Measurements from ENCODE around the gene NEURL1B. TPM values are rescaled to one million over a fixed set of nuclear protein-coding genes. Genes with fewer than 3 reads are reported as not detected.

The NEURL1B gene
- polyA plus RNA-seq, 1 donor (not counting 4 experiments of a cell fraction or from before 2014, with no cell fraction given) = 0.43 TPM

DNA sequence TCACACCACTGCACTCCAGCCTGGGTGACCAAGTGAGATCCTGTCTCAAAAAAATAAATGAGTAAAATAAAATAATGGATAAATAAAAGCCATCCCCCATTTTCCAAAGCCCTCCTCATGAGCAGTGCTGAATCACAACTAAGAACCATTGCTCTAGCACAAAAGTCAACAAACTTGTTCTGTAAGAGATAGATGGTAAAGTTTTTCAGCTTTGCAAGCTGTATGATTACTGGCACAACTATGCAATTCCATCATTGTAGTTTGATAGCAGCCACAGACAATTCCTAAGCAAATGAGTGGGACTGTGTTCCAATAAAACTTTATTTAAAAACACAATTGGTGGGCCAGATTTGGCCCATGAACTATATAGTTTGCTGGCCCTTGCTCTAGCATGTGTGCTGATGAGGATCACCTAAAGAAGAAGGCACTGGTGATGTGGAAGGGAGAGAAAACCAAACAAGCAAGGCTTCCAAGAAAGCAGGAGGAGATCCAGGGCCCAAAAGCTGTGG is 64.6 kb downstream of the NEURL1B start:
- H3K27me3 ChIP-seq (ENCODE audit: control insufficient read depth, extremely low read depth, insufficient read depth, low read length) = peaks cover 14% of the 10 kb centered on the region
- H3K79me2 ChIP-seq (ENCODE audit: control insufficient read depth, insufficient read depth, low read length) = no peaks in the 10 kb centered on the region
- H3K4me3 ChIP-seq (ENCODE audit: control insufficient read depth in 2 of 3, extremely low read depth in 1 of 3, insufficient read depth in 2 of 3, low read depth in 1 of 3, low read length in 3 of 3) = no peak overlapping the region
- H3K4me1 ChIP-seq (ENCODE audit: control insufficient read depth, extremely low read depth, insufficient read depth, low read length) = peaks cover 3% of the 10 kb centered on the region
- H3K27ac ChIP-seq (ENCODE audit: control insufficient read depth, insufficient read depth, low read length) = no peak overlapping the region
- no peak for TF ChIP-seq EZH2 (IDR thresholded peaks at IDR 0.05; ENCODE audit: low read length)
- no peak for TF ChIP-seq CTCF (optimal IDR thresholded peaks at IDR 0.05 in 1 of 3, IDR thresholded peaks at IDR 0.05 in 1 of 3, conservative IDR thresholded peaks at IDR 0.05 in 1 of 3; ENCODE audit: extremely low read depth in 1 of 3, insufficient read depth in 2 of 3, low read length in 3 of 3)
- H3K36me3 ChIP-seq (ENCODE audit: control insufficient read depth in 2 of 2, extremely low read depth in 1 of 2, insufficient read depth in 2 of 2, low read length in 2 of 2) = no peaks in the 10 kb centered on the region
- FAIRE-seq (no peak), DNase-seq (ENCODE audit: low read depth, low spot score) (no peak)
- H3K9me1 ChIP-seq (ENCODE audit: control insufficient read depth, extremely low read depth, insufficient read depth, low read length) = no peaks in the 10 kb centered on the region
- H3K9ac ChIP-seq (ENCODE audit: control insufficient read depth, extremely low read depth, insufficient read depth, low read length) = no peak overlapping the region
- H3K4me2 ChIP-seq (ENCODE audit: control insufficient read depth, extremely low read depth, insufficient read depth, low read depth, low read length) = no peak overlapping the region
- no peaks in the 10 kb centered on the region for H4K20me1 ChIP-seq (ENCODE audit: control insufficient read depth, extremely low read depth, insufficient read depth, low read length)
- dilution Hi-C loops (cut with MboI; ENCODE audit: extremely low pct_ligation_motif_present, low sequenced_read_pairs) = no loop called here
- H2AFZ ChIP-seq (ENCODE audit: control insufficient read depth, low read length) = no peak overlapping the region
- H3K9me3 ChIP-seq (ENCODE audit: control insufficient read depth, low read depth, low read length) = no peaks in the 10 kb centered on the region

DNA sequence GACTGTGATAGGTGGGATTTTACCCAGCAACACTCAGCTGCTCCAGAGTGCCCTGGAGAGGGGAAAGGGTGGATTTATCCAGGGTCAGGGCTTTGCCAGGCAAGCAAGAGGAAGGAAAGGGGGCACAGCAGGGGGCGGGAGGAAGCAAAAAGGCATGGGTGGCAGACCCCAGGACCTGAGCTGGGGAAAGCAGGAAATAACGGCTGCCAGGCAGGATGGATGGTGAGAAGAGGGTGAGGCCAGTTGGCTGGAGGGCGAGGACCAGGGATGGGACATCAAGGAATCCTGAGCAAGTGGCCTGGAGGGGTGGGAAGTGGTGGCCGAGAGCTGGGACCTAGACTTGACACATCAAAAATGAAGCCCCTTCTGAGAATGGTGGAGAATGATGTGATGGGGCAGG is 65.7 kb downstream of the NEURL1B start:
- Histone ChIP-seq H3K9ac (ENCODE audit: control insufficient read depth, extremely low read depth, insufficient read depth, low read length) (no peak overlapping the region), H3K27me3 (ENCODE audit: control insufficient read depth, extremely low read depth, insufficient read depth, low read length) (peaks cover 3% of the 10 kb centered on the region), H3K9me1 (ENCODE audit: control insufficient read depth, extremely low read depth, insufficient read depth, low read length) (no peaks in the 10 kb centered on the region), H3K36me3 (ENCODE audit: control insufficient read depth in 2 of 2, extremely low read depth in 1 of 2, insufficient read depth in 2 of 2, low read length in 2 of 2) (no peaks in the 10 kb centered on the region), H3K79me2 (ENCODE audit: control insufficient read depth, insufficient read depth, low read length) (no peaks in the 10 kb centered on the region), H3K9me3 (ENCODE audit: control insufficient read depth, low read depth, low read length) (no peaks in the 10 kb centered on the region), H3K4me1 (ENCODE audit: control insufficient read depth, extremely low read depth, insufficient read depth, low read length) (no peaks in the 10 kb centered on the region), H3K4me3 (ENCODE audit: control insufficient read depth in 2 of 3, extremely low read depth in 1 of 3, insufficient read depth in 2 of 3, low read depth in 1 of 3, low read length in 3 of 3) (no peak overlapping the region), H2AFZ (ENCODE audit: control insufficient read depth, low read length) (no peak overlapping the region), H3K4me2 (ENCODE audit: control insufficient read depth, extremely low read depth, insufficient read depth, low read depth, low read length) (no peak overlapping the region), H4K20me1 (ENCODE audit: control insufficient read depth, extremely low read depth, insufficient read depth, low read length) (no peaks in the 10 kb centered on the region), H3K27ac (ENCODE audit: control insufficient read depth, insufficient read depth, low read length) (no peak overlapping the region)
- DNase-seq (ENCODE audit: low read depth, low spot score) = no peak
- TF ChIP-seq CTCF (optimal IDR thresholded peaks at IDR 0.05 in 1 of 3, IDR thresholded peaks at IDR 0.05 in 1 of 3, conservative IDR thresholded peaks at IDR 0.05 in 1 of 3; ENCODE audit: extremely low read depth in 1 of 3, insufficient read depth in 2 of 3, low read length in 3 of 3) = no peak
- no peak for TF ChIP-seq EZH2 (IDR thresholded peaks at IDR 0.05; ENCODE audit: low read length)
- dilution Hi-C loops (cut with MboI; ENCODE audit: extremely low pct_ligation_motif_present, low sequenced_read_pairs) = no loop called here
- FAIRE-seq = no peak

All from keratinocyte (primary cell).